KBM-7 (cell line): ENCODE data around the gene FCGBP.
"Not testable (repeated sequence)": the region's sequence is repeated elsewhere in the genome, so short reads cannot be mapped to it uniquely, and the experiment has no call there.

Source experiments
- DNase-seq: peaks from one replicate; pipeline ENCODE4 v3.0.0-alpha.2; 2015
- in situ Hi-C: fragments of 300-500 bp; cut with MboI; formaldehyde crosslinking; loops from 2 replicates; pipeline ENCODE4 v1.14.3; 2020; ENCODE audit warnings: low sequenced_read_pairs, low pct_unique_long_range_greater_than_20kb, mixed read lengths

The FCGBP gene

DNA sequence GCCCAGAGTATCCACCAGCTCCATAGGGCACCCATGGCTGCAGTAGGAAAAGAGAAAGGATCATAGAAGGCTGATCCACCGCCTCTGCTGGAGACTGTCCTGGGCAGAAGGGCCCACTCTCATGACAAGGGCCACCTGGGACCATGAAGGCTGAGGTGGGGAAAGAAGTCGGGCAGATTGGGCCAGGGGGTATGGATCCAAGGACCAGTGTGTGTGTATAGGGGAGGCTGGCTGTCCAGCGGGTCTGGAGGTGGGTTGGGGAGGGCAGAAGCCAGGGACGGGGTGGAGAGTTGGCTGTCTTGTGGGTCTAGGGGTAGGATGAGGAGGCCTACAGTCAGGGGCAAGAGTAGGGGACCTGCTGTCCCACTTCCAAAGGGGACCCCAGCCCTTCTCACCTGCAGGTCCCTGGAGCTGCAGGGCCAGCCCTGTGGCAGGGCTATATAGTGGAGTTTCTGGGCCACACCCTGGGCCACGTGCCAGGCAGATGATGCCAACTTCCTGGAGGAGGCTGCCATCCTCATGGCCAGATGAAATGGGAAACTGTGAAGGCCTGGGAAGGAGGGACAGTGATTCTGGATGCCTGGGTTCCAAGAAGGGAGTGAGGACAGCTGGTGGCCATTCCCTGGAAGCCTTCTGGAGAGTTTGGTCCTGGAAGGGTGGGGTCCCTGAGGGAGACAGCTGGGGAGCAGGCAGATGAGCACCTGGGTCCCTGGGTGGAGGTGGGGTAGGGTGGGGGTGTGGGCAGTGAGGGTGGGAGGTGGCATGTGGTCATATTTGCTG, at the start of gene FCGBP:
TSS of gene FCGBP (minus strand) at position 51 of the 780 bp plus-strand sequence.
- in situ Hi-C loops: no loop called here
- DNase-seq: no peak

DNA sequence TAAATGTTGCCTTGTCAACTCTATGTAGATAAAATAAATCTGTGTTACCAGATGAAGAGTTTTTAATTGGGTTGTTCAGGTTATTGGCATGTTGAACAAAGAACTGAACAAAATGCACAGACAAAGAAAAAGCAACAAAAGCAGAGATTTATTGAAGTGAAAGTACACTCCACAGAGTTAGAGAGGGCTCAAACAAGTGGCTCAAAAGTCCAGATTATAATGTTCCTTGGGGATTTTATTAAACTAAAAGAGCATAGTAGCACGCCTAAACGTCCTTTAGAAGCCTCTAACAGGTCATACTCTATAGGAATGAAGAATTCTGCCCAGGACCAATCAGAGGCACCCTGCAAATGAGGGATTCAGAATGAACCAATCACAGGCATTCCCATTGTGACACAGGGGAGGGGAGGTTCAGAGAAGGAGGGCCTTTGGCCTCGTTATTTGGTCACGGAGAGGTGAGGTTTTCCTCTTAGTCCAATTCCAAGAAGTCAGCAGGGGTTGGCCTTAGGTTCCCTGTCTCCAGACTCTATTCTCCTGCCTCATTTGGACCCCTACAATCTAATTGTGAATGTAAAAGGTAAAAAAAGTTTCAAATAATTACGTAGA, 49.4 kb upstream of the FCGBP start:
- DNase-seq: no peak
- in situ Hi-C loops: no loop called here

DNA sequence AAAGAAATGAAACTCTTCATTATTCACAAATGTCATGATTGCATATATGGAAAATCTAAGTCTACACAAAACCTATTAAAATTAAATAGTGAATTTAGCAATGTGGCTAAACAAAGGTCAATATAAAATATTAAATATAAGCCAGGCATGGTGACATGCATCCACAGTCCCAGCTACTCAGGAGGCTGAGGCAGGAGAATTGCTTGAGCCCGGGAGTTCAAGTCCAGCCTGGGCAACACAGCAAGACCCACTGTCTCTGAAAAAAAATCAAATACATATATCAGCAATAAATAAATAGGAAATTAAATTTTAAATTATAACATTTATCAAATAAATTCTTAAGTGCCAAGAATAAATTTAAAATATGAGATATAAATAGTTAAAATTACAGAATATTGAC, 48.4 kb upstream of the FCGBP start:
- in situ Hi-C loops: no loop called here
- no peak for DNase-seq

DNA sequence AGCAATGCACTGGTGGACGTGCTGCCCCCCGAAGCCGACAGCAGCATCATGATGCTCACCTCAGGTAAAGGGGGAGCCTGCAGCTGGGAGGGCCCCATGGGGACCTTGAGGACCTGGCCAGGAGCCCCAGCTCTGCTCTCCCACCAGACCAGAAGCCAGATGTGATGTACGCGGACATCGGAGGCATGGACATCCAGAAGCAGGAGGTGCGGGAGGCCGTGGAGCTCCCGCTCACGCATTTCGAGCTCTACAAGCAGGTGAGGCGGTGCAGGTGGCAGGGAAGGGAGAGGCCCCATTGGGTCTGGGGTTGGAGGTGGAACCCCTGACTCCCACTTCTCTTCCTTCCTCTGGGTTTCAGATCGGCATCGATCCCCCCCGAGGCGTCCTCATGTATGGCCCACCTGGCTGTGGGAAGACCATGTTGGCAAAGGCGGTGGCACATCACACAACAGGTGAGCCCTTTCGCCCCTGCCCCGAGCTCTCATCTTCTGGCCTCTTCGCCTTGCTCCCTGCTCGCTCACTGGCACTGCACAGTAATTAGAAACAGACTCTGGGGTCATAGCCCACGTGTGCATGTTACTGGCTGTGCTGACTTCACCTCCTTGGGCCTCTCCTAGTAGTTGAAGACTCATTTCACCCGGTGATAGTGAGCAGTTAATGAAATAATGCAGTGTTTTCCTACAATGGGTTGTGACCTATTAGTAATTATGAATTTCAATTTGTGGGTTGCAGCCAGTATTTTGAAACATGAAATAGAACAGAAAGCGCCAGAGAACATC, 40.1 kb upstream of the FCGBP start:
- no peak for DNase-seq
- in situ Hi-C loops: no loop called here

DNA sequence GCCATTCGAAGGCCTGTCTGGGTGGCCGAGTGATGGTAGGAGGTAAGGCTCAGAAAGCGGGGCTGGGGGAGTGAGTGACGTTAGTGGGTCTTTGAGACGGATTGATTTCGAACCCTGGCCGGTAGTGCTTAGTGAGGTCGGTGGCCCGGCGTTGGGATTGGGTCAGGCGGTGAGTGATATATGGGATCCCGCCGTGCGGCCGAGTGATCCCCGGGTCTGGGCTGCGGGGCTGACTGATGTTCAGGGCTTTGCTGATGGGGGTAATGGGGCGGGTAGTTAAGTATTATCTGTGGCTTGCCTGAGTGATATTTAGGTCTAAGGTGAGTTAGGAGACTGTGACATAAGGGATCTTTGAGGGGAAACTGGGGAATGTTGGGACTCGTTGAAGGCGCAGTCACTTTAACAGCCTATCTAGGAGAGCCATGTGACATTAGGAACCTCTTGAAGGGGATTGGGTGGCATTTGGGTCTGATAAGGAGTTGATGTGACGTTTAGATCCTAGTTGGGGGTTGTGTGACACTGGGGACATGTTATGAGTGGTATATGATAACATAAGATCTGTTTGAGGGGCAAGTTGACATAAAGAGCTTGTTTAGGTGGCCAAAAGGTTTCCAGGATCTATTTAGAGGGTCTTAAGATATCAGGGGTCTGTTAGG, 37.1 kb upstream of the FCGBP start:
- in situ Hi-C loops: no loop called here
- no peak for DNase-seq

DNA sequence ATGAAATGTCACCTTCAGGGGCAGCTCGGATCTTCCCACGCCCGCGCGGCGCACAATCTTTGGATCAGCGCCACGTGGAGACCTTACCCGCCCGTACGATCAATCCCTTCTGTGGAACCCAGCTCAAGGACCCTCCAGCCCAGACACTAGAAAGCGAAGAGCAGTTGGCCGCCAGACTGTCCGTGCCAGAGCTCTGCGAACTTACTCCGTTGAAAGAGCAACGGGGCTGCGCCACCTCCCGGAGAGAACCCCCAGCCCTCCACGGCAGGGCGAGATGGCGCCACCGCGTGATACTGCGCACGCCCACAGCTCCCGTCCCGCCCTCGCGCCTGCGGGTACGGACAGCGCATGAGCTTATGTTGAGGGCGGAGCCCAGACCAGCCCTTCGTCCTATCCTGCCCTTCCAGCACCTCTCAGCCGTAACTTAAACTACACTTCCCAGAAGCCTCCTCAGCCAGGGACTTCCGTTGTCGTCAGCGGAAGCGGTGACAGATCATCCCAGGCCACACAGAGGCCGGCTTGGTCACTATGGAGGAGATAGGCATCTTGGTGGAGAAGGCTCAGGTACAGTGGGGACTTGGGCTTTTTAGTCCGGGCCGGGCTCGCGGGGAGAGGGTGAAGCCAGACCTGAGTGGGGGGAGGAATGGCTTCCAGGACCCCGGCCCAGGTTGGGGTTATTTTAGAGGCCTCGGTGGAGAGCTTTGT, 36.4 kb upstream of the FCGBP start, which contains the start of gene PSMC4:
TSS of gene PSMC4 (plus strand) at position 491 of the 705 bp plus-strand sequence. CDS start at position 529, 38 bp downstream.
- DNase-seq: peak; percentile 99
- in situ Hi-C loops: no loop called here

DNA sequence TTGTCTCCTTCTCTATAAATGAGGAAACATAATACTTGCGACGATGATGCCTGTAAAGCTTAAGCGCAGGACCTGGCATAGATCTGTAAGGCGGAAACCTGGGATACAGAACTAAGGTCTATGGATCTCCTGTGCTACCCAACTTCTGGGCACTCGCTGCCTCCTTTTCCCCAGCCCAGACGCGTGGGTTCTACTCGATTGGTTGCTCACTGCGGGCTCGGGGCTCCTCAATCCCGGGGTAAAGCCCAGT, 35.9 kb upstream of the FCGBP start:
- DNase-seq: no peak
- in situ Hi-C loops: no loop called here

DNA sequence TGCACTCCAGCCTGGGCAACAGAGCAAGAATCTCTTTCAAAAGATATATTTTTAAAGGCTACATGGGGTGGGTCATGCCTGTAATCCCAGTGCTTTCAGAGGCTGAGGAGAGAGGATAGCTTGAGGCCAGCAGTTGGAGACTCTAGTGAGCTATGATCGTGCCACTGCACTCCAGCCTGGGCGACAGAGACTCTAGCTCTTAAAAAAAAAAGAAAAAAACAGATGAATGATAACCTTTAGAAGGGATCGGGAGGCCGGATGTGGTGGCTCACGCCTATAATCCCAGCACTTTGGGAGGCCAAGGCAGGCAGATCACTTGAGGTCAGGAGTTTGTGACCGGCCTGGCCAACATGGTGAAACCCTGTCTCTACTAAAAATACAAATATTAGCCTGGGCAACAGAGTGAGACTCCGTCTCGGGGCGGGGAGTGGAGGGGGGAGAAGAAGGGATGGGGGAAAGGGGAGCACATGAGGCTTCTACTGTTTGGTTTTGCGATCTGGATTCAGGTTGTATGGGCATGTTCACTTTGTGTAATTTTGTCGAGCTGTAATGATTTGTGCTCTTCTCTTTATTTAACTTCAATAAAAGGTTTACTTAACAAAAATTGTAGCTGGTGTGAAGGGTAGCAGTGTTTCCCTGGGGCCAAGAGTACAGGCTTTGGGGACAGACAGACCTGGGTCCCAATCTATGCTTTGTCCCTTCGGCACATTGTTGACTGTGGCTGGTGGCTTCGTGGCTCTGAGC, 35.4 kb upstream of the FCGBP start:
- in situ Hi-C loops: no loop called here
- DNase-seq: no peak

DNA sequence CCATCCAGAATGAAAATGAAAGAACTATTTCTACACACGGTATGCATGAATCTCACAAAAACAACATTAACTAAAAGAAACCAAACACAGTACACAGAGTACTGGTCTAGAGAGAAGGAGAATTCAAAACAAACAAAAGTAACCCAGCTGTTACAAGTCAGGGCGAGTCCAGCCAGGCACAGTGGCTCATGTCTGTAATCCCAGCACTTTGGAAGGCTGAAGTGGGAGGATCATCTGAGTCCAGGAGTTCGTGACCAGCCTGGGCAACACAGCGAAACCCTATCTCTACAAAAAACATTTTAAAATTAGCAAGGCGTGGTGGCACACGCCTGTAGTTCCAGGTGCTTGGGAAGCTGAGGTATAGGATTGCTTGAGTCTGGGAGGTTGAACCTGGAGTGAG, 34.8 kb upstream of the FCGBP start:
- in situ Hi-C loops: no loop called here
- DNase-seq: no peak

DNA sequence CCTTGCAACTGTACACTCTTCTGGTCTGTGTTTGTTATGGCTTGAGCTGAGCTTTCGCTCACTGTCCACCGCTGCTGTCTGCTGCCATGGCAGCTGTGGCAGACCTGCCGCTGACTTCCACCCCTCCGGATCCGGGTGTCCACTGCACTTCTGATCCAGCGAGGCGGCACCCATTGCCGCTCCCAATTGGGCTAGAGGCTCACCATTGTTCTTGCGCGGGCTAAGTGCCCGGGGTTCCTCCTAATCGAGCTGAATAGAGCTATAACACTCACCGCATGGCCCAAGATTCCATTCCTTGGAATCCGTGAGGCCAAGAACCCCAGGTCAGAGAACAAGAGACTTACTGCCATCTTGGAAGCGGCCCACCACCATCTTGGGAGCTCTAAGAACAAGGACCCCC, 34.4 kb upstream of the FCGBP start:
- in situ Hi-C loops: no loop called here
- DNase-seq: no peak

DNA sequence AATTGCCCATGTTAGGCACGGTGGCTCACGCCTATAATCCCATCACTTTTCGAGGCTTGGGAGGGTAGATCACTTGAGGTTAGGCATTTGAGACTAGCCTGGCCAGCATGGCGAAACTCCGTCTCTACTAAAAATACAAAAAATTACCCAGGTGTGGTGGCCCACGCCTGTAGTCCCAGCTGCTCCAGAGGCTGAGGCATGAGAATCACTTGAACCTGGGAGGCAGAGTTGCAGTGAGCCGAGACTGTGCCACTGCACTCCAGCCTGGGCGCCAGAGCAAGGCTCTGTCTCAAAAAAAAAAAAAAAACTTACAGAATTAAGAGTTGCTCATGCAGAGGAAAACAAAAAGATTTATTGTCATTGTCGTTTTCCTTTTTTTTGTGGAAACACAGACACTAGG, 33.1 kb upstream of the FCGBP start:
- in situ Hi-C loops: no loop called here
- no peak for DNase-seq

DNA sequence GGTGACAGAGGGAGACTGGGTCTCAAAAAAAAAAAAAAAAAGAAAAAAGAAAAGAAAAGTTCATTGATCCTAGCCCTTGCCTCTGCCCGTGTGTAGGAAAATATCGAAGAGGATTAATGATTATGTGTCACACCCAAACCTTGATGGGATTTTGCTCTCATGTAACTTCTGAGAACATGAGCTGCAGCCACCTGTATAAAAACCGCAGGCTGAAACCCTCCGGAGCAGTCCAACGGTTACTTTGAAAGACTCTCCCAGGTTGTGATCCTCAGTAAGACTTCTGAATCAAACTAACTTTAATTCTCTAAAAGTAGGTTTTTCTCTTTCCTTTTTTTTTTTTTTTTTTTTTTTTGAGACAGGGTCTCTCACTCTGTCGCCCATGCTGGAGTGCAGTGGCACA, 32.2 kb upstream of the FCGBP start:
- no peak for DNase-seq
- in situ Hi-C loops: no loop called here

DNA sequence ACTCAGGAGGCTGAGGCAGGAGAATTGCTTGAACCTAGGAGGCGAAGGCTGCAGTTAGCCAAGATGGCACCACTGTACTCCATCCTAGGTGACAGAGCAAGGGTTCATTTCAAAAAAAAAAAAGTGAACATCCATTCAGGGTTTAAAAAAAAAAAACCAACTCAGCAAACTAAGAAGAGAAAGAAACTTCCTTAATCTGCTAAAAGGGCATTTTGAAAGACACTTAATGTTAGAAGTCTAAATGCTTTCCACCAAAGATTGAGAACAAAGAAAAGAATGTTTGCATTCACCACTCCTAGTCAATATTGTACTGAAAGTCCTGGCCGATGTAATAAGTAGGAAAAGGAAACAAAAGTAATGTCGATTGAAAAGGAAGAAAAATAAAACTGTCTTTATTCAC, 29.5 kb upstream of the FCGBP start:
- no peak for DNase-seq
- in situ Hi-C loops: no loop called here

DNA sequence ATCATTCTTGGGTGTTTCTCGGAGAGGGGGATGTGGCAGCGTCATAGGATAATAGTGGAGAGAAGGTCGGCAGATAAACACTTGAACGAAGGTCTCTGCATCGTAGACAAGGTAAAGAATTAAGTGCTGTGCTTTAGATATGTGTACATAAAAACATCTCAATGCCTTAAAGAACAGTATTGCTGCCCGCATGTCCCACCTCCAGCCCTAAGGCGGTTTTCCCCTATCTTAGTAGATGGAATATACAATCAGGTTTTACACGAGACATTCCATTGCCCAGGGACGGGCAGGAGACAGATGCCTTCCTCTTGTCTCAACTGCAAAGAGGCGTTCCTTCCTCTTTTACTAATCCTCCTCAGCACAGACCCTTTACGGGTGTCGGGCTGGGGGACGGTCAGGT, 25.0 kb upstream of the FCGBP start:
- peak; percentile 18 for DNase-seq
- in situ Hi-C loops: not testable (repeated sequence)

DNA sequence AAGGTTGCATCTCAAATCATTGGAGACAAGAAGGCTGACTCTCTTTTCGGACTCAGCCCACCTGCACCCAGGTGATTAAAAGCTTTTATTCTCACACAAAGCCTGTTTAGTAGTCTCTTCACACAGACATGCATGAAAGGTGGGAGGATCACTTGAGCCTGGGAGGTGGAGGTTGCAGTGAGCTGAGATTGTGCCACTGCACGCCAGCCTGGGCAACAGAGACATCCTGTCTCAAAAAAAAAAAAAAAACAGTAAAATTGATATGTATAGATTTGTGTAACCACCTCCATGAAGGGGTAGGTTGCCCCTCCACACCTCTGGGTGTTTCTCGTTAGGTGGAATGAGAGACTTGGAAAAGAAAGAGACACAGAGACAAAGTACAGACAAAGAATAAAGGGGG, 24.5 kb upstream of the FCGBP start:
- in situ Hi-C loops, DNase-seq: not testable (repeated sequence)

DNA sequence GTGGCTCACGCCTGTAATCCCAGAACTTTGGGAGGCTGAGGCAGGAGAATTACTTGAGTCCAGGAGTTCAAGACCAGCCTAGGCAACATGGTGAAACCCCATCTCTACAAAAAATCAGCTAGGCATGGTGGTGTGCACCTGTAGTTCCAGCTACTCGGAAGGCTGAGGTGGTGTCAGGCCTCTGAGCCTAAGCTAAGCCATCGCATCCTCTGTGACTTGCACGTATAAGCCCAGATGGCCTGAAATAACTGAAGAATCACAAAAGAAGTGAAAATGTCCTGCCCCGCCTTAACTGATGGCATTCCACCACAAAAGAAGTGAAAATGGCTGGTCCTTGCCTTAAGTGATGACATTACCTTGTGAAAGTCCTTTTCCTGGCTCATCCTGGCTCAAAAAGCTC, 23.5 kb upstream of the FCGBP start:
- DNase-seq, in situ Hi-C loops: not testable (repeated sequence)

DNA sequence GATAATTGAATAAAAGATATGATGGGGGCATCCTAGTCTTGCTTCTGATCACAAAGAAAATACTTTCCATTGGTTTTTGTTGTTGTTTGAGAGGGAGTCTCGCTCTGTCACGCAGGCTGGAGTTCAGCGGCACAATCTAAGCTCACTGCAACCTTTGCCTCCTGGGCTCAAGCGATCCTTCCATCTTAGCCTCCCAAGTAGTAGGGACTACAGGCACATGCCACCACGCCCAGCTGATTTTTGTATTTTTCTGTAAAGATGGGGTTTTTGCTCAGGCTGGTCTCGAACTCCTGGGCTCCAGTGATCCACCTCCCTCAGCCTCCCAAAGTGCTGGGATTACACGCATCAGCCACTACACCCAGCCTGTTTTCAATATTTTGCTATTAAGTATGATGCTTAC, 19.5 kb upstream of the FCGBP start:
- in situ Hi-C loops: no loop called here

DNA sequence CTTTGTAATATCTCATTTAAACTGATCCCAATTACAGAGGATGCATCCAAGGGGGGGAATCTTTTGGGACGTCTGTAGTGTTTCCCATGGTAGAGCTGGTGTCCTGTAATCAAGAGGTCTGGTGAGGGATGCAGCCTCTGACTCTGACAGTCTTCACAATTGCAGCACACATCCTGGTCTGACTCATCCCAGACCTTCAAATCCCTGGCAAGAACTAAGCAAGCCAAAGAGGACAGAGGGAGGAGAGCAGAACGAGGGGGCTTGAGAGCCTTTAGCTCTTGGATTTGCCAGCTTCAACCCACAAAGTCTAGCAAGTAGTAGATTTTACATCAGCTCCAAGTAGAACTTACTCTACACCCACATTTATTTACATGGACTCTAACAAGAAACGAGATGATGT, 17.3 kb upstream of the FCGBP start:
- in situ Hi-C loops: no loop called here

More for the DNA sequence above, 19.5 kb upstream of the FCGBP start:
- no peak for DNase-seq

More for the DNA sequence above, 17.3 kb upstream of the FCGBP start:
- no peak for DNase-seq
